Keratinocyte (primary cell): ENCODE results near the gene CDIP1. TPM values are rescaled to one million over a fixed set of nuclear protein-coding genes. Genes with fewer than 3 reads are reported as not detected.

Source experiments
- DNase-seq: peaks from one replicate; pipeline ENCODE4 v3.0.0-alpha.2; 2011; ENCODE audit warnings: low read depth, missing footprints, low spot score
- FAIRE-seq: peaks from 2 replicates; lab custom pipeline; 2011; peaks lifted over from hg19 to GRCh38; lab: Jason Lieb, UNC
- H2AFZ ChIP-seq: 2 replicates; pipeline ENCODE4 v1.6.0; 2012; ENCODE audit warnings: low read length, control low read depth, inconsistent platforms; ENCODE audit not compliant: control insufficient read depth
- H3K27ac ChIP-seq: 2 replicates; pipeline ENCODE4 v1.5.1; 2011; ENCODE audit warnings: low read length; ENCODE audit not compliant: control insufficient read depth, insufficient read depth
- H3K27me3 ChIP-seq: 3 replicates; pipeline ENCODE4 v1.6.0; 2011; ENCODE audit warnings: low read length; ENCODE audit not compliant: control insufficient read depth, insufficient read depth; ENCODE audit errors: extremely low read depth
- H3K36me3 ChIP-seq, 2 experiments: 2 replicates in 1 of 2; 3 replicates in 1 of 2; pipeline ENCODE4 v1.5.1; 2011; ENCODE audit warnings: low read length in 2 of 2, mild to moderate bottlenecking in 1 of 2; ENCODE audit not compliant: control insufficient read depth in 2 of 2, insufficient read depth in 2 of 2; ENCODE audit errors: extremely low read depth in 1 of 2
- H3K4me1 ChIP-seq: 3 replicates; pipeline ENCODE4 v1.5.1; 2011; ENCODE audit warnings: low read length; ENCODE audit not compliant: control insufficient read depth, insufficient read depth; ENCODE audit errors: extremely low read depth
- H3K4me2 ChIP-seq: 3 replicates; pipeline ENCODE4 v1.6.0; 2011; ENCODE audit warnings: low read depth, low read length; ENCODE audit not compliant: control insufficient read depth, insufficient read depth; ENCODE audit errors: extremely low read depth
- H3K4me3 ChIP-seq, 3 experiments: fragments of 200-600 bp in 1 of 3; sonication (generic) in 1 of 3; 2 replicates in 2 of 3; 3 replicates in 1 of 3; pipeline ENCODE4 v1.5.1; 2011 to 2016; ENCODE audit warnings: low read length in 3 of 3, mild to moderate bottlenecking in 3 of 3, control low read depth in 2 of 3, inconsistent platforms in 1 of 3, low read depth in 1 of 3, mixed read lengths in 1 of 3, mixed run types in 1 of 3, moderate library complexity in 1 of 3; ENCODE audit not compliant: control insufficient read depth in 2 of 3, insufficient read depth in 2 of 3; ENCODE audit errors: extremely low read depth in 1 of 3
- H3K79me2 ChIP-seq: 2 replicates; pipeline ENCODE4 v1.6.0; 2012; ENCODE audit warnings: low read length; ENCODE audit not compliant: control insufficient read depth, insufficient read depth
- H3K9ac ChIP-seq: 3 replicates; pipeline ENCODE4 v1.6.0; 2011; ENCODE audit warnings: low read length; ENCODE audit not compliant: control insufficient read depth, insufficient read depth; ENCODE audit errors: extremely low read depth
- H3K9me1 ChIP-seq: 3 replicates; pipeline ENCODE4 v1.6.0; 2011; ENCODE audit warnings: low read length; ENCODE audit not compliant: control insufficient read depth, insufficient read depth; ENCODE audit errors: extremely low read depth
- H3K9me3 ChIP-seq: 2 replicates; pipeline ENCODE4 v1.5.1; 2012; ENCODE audit warnings: low read depth, low read length; ENCODE audit not compliant: control insufficient read depth
- H4K20me1 ChIP-seq: 3 replicates; pipeline ENCODE4 v1.6.0; 2011; ENCODE audit warnings: low read length; ENCODE audit not compliant: control insufficient read depth, insufficient read depth; ENCODE audit errors: extremely low read depth
- EZH2 ChIP-seq: IDR thresholded peaks from one replicate; pipeline ENCODE4 v1.6.1; 2012; ENCODE audit warnings: inconsistent platforms, mild to moderate bottlenecking, low read length, moderate library complexity
- dilution Hi-C: fragments of 300-500 bp; cut with MboI; formaldehyde crosslinking; loops from one replicate; pipeline ENCODE4 v1.7.0; 2020; ENCODE audit warnings: low sequenced_read_pairs; ENCODE audit not compliant: extremely low pct_ligation_motif_present
- polyA plus RNA-seq, 5 experiments: library from polyadenylated mRNA; depleted of rRNA in 3 of 5; stranded (reverse) in 3 of 5; stranded (forward) in 1 of 5; unstranded in 1 of 5; fragments of >200 nt; gene quantifications; 1 replicate in 1 of 5; 2 replicates in 3 of 5; 3 replicates in 1 of 5; pipeline versions ENCODE4 v1.2.1 to v1.2.3, GENCODE V29; 2011 to 2012; ENCODE audit warnings: missing spikeins in 2 of 5, low read depth in 1 of 5, low replicate concordance in 1 of 5
- TF ChIP-seq, protein P1 (sequence below), 3 experiments: IDR thresholded peaks in 1 of 3; conservative IDR thresholded peaks in 1 of 3; optimal IDR thresholded peaks in 1 of 3; 2 replicates in 2 of 3; 3 replicates in 1 of 3; pipeline versions ENCODE3 to v1.5.1; 2011; ENCODE audit warnings: low read length in 3 of 3, mild to moderate bottlenecking in 3 of 3, moderate library complexity in 2 of 3, control low read depth in 1 of 3, inconsistent platforms in 1 of 3; ENCODE audit not compliant: insufficient read depth in 2 of 3; ENCODE audit errors: extremely low read depth in 1 of 3

CDIP1 gene
- polyA plus RNA-seq, 1 donor (not counting 4 experiments of a cell fraction or from before 2014, with no cell fraction given) = 19.8 TPM

DNA sequence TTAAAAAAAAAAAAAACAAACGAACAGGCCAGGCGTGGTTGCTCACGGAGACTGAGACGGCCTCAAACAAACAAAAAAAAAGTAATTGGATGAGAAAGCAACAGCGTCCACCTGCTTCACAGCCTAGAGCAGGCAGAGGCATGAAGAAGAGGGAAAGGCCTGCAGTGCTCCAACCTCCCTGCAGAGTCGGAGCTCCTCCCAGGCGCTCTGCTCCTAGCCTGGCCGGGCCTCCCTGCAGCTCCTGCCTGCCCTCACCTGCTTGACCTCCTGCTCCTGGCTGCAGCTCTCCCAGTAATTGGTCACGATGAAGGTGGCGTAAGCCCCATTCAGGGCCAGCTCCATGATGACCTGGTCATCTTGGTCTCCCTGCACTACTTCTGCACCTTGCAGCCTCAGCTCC is 69.6 kb downstream of the CDIP1 start:
- FAIRE-seq (no peak), DNase-seq (no peak)
- no peaks in the 10 kb centered on the region for H3K9me3 ChIP-seq
- dilution Hi-C loops = no loop called here
- no peak overlapping the region for H3K4me3 ChIP-seq
- H3K9me1 ChIP-seq = no peaks in the 10 kb centered on the region
- peaks cover 12 to 16% of the 10 kb centered on the region in 2 experiments for H3K36me3 ChIP-seq
- no peak overlapping the region for H3K4me2 ChIP-seq
- H3K9ac ChIP-seq = no peak overlapping the region
- TF ChIP-seq, protein P1, sequence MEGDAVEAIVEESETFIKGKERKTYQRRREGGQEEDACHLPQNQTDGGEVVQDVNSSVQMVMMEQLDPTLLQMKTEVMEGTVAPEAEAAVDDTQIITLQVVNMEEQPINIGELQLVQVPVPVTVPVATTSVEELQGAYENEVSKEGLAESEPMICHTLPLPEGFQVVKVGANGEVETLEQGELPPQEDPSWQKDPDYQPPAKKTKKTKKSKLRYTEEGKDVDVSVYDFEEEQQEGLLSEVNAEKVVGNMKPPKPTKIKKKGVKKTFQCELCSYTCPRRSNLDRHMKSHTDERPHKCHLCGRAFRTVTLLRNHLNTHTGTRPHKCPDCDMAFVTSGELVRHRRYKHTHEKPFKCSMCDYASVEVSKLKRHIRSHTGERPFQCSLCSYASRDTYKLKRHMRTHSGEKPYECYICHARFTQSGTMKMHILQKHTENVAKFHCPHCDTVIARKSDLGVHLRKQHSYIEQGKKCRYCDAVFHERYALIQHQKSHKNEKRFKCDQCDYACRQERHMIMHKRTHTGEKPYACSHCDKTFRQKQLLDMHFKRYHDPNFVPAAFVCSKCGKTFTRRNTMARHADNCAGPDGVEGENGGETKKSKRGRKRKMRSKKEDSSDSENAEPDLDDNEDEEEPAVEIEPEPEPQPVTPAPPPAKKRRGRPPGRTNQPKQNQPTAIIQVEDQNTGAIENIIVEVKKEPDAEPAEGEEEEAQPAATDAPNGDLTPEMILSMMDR (optimal IDR thresholded peaks at IDR 0.05 in 1 of 3, IDR thresholded peaks at IDR 0.05 in 1 of 3, conservative IDR thresholded peaks at IDR 0.05 in 1 of 3; ENCODE audit: extremely low read depth in 1 of 3, insufficient read depth in 2 of 3, low read length in 3 of 3) = no peak
- TF ChIP-seq EZH2 = no peak
- H3K79me2 ChIP-seq = peaks cover 14% of the 10 kb centered on the region
- no peak overlapping the region for H3K27ac ChIP-seq
- peaks cover 15% of the 10 kb centered on the region for H3K4me1 ChIP-seq
- no peaks in the 10 kb centered on the region for H3K27me3 ChIP-seq
- H4K20me1 ChIP-seq = no peaks in the 10 kb centered on the region
- H2AFZ ChIP-seq = no peak overlapping the region

DNA sequence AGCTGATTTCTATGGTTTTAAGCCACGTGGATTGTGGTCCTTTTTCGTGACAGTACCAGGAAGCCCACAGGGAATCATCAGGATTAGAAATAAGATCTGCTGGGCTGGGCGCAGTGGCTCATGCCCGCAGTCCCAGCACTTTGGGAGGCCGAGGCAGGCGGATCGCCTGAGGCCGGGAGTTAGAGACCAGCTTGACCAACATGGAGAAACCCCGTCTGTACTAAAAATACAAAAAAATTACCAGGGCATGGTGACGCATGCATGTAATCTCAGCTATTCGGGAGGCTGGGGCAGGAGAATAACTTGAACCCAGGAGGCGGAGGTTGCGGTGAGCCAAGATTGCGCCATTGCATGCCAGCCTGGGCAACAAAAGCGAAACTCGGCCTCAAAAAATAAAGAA is 70.7 kb downstream of the CDIP1 start:
- Histone ChIP-seq H3K9ac (no peak overlapping the region), H3K36me3 (peaks cover 19% of the 10 kb centered on the region in 2 experiments), H3K4me3 (no peak overlapping the region), H3K4me1 (peaks cover 17% of the 10 kb centered on the region), H2AFZ (no peak overlapping the region), H3K4me2 (no peak overlapping the region), H3K79me2 (peaks cover 3% of the 10 kb centered on the region), H3K27me3 (no peaks in the 10 kb centered on the region), H4K20me1 (no peaks in the 10 kb centered on the region), H3K9me3 (no peaks in the 10 kb centered on the region), H3K27ac (no peak overlapping the region), H3K9me1 (no peaks in the 10 kb centered on the region)
- DNase-seq (no peak), FAIRE-seq (no peak)
- TF ChIP-seq, protein P1 (optimal IDR thresholded peaks at IDR 0.05 in 1 of 3, IDR thresholded peaks at IDR 0.05 in 1 of 3, conservative IDR thresholded peaks at IDR 0.05 in 1 of 3; ENCODE audit: extremely low read depth in 1 of 3, insufficient read depth in 2 of 3, low read length in 3 of 3) = no peak
- no peak for TF ChIP-seq EZH2
- dilution Hi-C loops = no loop called here
